Breast epithelium (tissue), 4 donors: Measurements from ENCODE around the gene MRPL43. TPM values are rescaled to one million over a fixed set of nuclear protein-coding genes. Genes with fewer than 3 reads are reported as not detected.
A peak's percentile ranks its signal among the peaks of the same experiment; 100 is the strongest.

Experiments
- DNase-seq, 2 donors: peaks; one replicate each; pipeline ENCODE4 v3.0.0-alpha.2; 2019; ENCODE audit warnings: low spot score in 2 of 2
- H3K27ac ChIP-seq, 2 donors: fragments of 200-600 bp; sonication (generic) in 1 of 2; one replicate each; pipeline ENCODE4 v1.5.1; 2016 to 2019; ENCODE audit warnings: mild to moderate bottlenecking in 1 of 2
- H3K27me3 ChIP-seq, 2 donors: fragments of 200-600 bp; sonication (generic) in 1 of 2; one replicate each; pipeline versions ENCODE4 v1.5.1 to v1.6.0; 2017 to 2019; ENCODE audit warnings: control low read depth in 1 of 2, mild to moderate bottlenecking in 1 of 2
- H3K36me3 ChIP-seq: fragments of 200-600 bp; one replicate; pipeline ENCODE4 v1.5.1; 2019
- H3K4me1 ChIP-seq, 2 donors: fragments of 200-600 bp; sonication (generic); one replicate each; pipeline ENCODE4 v1.5.1; 2016 to 2019; ENCODE audit warnings: control low read depth in 1 of 2
- H3K4me3 ChIP-seq, 3 donors: fragments of 200-600 bp; sonication (generic); 1 replicate in 2 of 3; 2 replicates in 1 of 3; pipeline ENCODE4 v1.5.1; 2016 to 2019; ENCODE audit warnings: mild to moderate bottlenecking in 3 of 3, moderate library complexity in 2 of 3
- H3K9me3 ChIP-seq, 2 donors: fragments of 200-600 bp; sonication (generic) in 1 of 2; one replicate each; pipeline ENCODE4 v1.5.1; 2016 to 2019; ENCODE audit warnings: control low read depth in 1 of 2
- POLR2A ChIP-seq: fragments of 450-650 bp; IDR thresholded peaks from one replicate; pipeline ENCODE4 v1.6.1; 2016; ENCODE audit warnings: antibody characterized with exemption, mild to moderate bottlenecking, moderate library complexity
- POLR2AphosphoS5 ChIP-seq, 3 donors: sonication (generic); formaldehyde crosslinking; IDR thresholded peaks; one replicate each; pipeline ENCODE4 v1.6.1; 2017; ENCODE audit warnings: antibody characterized with exemption in 3 of 3
- intact Hi-C: fragments of 100-400 bp; cut with DNase I; formaldehyde crosslinking; loops from one replicate; pipeline ENCODE4 v1.15.1; 2023; ENCODE audit warnings: low total_unique reads
- total RNA-seq, 3 donors: library from RNA; depleted of rRNA; stranded (reverse); fragments of >200 nt; gene quantifications; one replicate each; pipeline ENCODE4 v1.1.0, GENCODE V29; 2016
- TF ChIP-seq, protein P1 (sequence below), 3 donors: fragments of 450-650 bp; IDR thresholded peaks; one replicate each; pipeline ENCODE4 v1.5.1; 2016 to 2017; ENCODE audit warnings: antibody characterized with exemption in 3 of 3, mild to moderate bottlenecking in 3 of 3, moderate library complexity in 3 of 3

The MRPL43 gene
- total RNA-seq, 3 donors from 2014 or later, result 75.4 to 104 (median 84.6) TPM

DNA sequence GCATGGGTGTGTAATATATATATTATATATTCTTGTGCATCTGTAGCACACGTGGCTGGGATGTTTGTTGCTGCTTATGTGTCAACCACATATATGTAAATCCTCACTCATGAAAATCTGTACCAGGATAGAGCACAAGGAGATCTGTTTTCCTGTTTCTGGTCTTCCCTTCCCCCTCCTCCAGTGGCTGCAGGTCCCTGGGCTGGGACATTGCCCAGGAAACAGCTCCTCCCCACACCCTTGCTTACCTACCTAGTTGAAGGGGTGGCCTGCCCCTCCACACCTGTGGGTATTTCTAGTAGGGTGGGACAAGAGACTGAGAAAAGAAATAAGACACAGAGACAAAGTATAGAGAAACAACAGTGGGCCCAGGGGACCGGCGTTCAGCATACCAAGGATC lies 46.0 kb upstream of the MRPL43 start:
- DNase-seq, result no peak
- Histone ChIP-seq H3K9me3 (no peaks in the 10 kb centered on the region), H3K36me3 (no peaks in the 10 kb centered on the region), H3K4me3 (peak overlapping the region; percentile 85 to 93 (median 86)), H3K4me1 (peaks cover 5% of the 10 kb centered on the region in 2 donors), H3K27me3 (no peaks in the 10 kb centered on the region), H3K27ac (peak overlapping the region; percentile 95 to 100)
- intact Hi-C loops, result no loop called here
- TF ChIP-seq, protein P1, sequence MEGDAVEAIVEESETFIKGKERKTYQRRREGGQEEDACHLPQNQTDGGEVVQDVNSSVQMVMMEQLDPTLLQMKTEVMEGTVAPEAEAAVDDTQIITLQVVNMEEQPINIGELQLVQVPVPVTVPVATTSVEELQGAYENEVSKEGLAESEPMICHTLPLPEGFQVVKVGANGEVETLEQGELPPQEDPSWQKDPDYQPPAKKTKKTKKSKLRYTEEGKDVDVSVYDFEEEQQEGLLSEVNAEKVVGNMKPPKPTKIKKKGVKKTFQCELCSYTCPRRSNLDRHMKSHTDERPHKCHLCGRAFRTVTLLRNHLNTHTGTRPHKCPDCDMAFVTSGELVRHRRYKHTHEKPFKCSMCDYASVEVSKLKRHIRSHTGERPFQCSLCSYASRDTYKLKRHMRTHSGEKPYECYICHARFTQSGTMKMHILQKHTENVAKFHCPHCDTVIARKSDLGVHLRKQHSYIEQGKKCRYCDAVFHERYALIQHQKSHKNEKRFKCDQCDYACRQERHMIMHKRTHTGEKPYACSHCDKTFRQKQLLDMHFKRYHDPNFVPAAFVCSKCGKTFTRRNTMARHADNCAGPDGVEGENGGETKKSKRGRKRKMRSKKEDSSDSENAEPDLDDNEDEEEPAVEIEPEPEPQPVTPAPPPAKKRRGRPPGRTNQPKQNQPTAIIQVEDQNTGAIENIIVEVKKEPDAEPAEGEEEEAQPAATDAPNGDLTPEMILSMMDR (IDR thresholded peaks at IDR 0.05), result no peak
- TF ChIP-seq POLR2A (no peak), POLR2AphosphoS5 (IDR thresholded peaks at IDR 0.05) (no peak)

DNA sequence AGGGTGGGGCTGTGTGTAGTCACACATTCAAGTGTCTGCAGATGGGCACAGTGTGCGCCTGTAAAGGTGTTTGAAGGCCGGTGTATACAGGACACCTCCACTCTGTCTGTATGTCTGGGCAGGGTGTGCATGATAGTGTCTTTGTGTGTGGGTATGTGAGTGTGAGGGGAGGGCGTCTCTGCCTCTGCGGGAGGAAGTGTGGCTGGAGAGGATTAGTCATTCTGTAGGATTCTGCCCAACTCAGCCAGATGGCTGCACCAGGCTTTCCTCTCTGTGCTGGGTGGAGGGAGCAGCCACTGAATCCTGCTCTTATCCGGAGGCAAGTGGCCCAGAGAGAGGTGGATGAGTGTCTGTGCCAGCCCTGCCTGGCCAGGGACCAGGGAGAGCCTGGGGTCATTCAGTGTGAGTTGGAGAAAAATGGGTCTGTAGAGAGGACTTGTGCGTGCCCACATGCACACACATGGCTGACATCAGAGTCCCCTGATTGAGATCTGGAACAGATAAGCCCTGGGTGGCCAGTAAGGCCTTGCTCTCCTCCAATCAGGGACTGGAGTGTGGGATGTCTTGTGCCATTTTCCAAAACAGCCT lies 45.4 kb upstream of the MRPL43 start:
- peaks cover 5% of the 10 kb centered on the region in 2 donors for H3K4me1 ChIP-seq
- DNase-seq, result peak in 1 of 2 donors; percentile 49
- no peaks in the 10 kb centered on the region for H3K9me3 ChIP-seq
- TF ChIP-seq, protein P1 (IDR thresholded peaks at IDR 0.05), result no peak
- no peak for TF ChIP-seq POLR2A
- peak overlapping the region; percentile 85 to 93 (median 86) for H3K4me3 ChIP-seq
- peak overlapping the region; percentile 95 to 100 for H3K27ac ChIP-seq
- intact Hi-C loops, result no loop called here
- no peaks in the 10 kb centered on the region for H3K36me3 ChIP-seq
- no peaks in the 10 kb centered on the region for H3K27me3 ChIP-seq

DNA sequence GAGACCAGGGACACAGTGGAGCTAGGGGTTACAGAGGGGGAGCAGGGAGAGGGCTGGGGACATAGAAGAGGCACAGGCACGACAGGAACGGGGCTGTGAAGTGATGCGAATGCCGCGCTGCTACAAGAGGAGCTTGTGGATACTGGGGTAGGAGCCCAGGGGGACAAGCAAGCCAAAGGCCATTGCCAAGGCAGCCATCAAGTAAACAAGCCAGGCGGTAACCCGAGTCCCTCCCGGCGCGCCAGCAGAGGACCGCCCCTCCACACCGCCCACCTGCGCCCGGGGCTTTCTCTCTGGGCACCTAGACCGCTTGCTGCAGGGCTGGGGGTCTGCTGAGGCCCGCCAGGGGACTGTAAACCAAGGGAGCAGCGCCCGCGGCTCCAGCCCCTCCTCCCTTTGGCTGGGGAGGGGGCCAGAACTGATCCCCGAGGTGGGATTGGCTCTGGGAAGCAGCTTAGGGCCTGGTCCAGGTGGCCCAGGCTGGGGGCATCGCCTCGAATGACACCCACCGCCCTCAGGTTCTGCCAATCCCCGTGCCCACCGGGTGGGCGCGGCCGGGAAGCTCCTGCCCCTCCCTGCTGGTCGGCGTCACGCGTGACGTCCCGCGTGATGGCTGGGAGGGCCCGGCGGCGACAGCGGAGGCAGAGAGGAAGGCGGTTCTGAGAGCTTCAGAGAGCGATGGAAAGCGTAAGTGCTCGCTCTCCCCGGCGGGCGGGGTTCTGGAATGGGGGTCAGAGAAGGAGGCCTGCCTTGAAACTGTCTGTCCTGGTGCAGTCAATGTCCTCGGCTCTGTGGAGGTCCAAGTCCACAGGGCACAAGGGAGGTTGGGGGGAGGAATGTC lies 44.7 kb upstream of the MRPL43 start:
- intact Hi-C loops, result no loop called here
- TF ChIP-seq POLR2A, result no peak
- TF ChIP-seq POLR2AphosphoS5 (IDR thresholded peaks at IDR 0.05), result peak in 2 of 3 donors; percentile 24 to 33
- peak overlapping the region; percentile 85 to 93 (median 86) for H3K4me3 ChIP-seq
- H3K27me3 ChIP-seq, result no peaks in the 10 kb centered on the region
- no peaks in the 10 kb centered on the region for H3K9me3 ChIP-seq
- DNase-seq, result peak; percentile 68 to 72
- H3K4me1 ChIP-seq, result peaks cover 5% of the 10 kb centered on the region in 2 donors
- H3K27ac ChIP-seq, result peak overlapping the region; percentile 95 to 100
- H3K36me3 ChIP-seq, result no peaks in the 10 kb centered on the region

DNA sequence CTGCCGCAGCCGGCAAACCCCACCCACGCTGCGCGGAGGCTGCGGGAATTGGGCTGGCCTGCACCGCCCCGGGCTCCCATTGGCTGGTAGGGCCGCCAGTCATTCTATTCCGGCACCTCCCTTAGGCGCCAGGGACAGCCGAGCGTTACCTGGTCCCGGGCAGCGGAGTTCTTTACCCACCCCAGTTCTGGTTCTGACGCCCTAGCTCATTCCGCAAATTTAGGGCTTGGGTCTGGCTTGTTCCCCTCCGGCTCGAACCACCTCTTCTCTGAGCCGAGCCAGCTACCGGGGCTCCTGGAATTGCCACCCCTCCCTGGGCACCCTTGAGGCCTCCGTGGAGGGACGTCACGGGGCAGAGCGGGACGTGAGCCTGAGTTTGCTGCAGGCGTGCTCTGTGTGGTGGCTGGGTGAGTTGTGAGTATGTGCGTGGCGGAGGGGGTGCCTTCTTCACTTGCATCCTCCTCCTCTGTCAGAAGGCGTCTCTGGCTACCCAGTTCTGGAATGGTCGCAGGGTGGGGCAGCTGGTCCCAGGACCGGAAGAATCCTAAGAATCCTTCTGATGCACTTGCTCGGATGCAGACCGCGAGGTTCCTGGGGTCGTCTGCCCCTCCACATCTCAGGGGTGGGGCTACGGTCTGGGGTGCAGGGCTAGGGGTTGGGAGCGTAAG lies 44.0 kb upstream of the MRPL43 start, which contains the start of the genes PDZD7 and SFXN3:
PDZD7 (minus strand) TSS at position 2 of the 668 bp plus-strand sequence. CDS start 910 bp downstream, outside the sequence.
SFXN3 (plus strand) TSS at position 107 of the 668 bp plus-strand sequence. CDS start 3,461 bp downstream, outside the sequence.
- Histone ChIP-seq H3K27ac (peak within 1 kb of the TSS; percentile 95 to 100), H3K4me1 (peaks cover 5% of the 10 kb centered on the region in 2 donors), H3K4me3 (peak within 1 kb of the TSS; percentile 85 to 93 (median 86)), H3K36me3 (no peaks in the 10 kb centered on the region), H3K9me3 (no peaks in the 10 kb centered on the region), H3K27me3 (no peaks in the 10 kb centered on the region)
- peak; percentile 89 to 95 for DNase-seq
- peak; percentile 8 for TF ChIP-seq POLR2A
- peak in 2 of 3 donors; percentile 35 to 54 for TF ChIP-seq POLR2AphosphoS5 (IDR thresholded peaks at IDR 0.05)
- TF ChIP-seq, protein P1 (IDR thresholded peaks at IDR 0.05), result no peak
- intact Hi-C loops, result no loop called here

DNA sequence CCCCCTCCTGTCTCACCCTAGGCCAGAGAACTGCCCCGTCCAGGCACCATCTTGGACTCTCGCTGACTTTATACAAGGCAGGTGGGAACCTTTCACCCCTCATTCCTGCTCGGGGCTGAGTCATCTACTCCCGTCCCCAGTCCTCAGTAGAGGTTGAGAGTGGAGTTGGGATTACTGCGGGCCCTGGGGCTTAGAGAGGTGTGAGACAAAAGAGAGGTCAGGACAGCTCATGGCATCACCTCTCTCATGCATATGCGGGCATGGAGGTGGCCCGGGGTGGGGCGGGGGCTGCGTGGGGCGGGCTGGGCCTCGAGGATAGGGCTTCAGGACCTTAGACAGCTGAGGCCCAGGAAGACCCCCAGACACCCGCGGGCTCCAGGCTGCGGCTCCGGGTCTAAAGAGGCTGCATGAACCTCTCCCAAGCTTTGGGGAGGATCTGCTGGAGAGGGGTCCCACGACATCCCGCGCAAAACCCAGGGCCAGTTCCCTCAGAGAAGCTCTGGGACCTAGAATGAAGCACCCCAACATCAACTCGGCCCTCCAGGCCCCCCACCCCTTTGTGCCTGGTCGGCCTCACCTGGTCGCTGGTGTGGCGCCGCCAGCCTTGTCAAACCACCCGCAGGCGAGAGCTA lies 43.3 kb upstream of the MRPL43 start:
- intact Hi-C loops, result no loop called here
- no peak for DNase-seq
- no peak for TF ChIP-seq POLR2A
- TF ChIP-seq, protein P1 (IDR thresholded peaks at IDR 0.05), result no peak
- TF ChIP-seq POLR2AphosphoS5 (IDR thresholded peaks at IDR 0.05), result no peak
- Histone ChIP-seq H3K4me3 (peak overlapping the region; percentile 85 to 93 (median 86)), H3K4me1 (peaks cover 5% of the 10 kb centered on the region in 2 donors), H3K9me3 (no peaks in the 10 kb centered on the region), H3K27me3 (no peaks in the 10 kb centered on the region), H3K36me3 (no peaks in the 10 kb centered on the region), H3K27ac (peak overlapping the region; percentile 95 to 100)
